GM12878 (cell line): Measurements from ENCODE around the gene TOMM22. TPM values are rescaled to one million over a fixed set of nuclear protein-coding genes. Genes with fewer than 3 reads are reported as not detected.

ENCODE experiments used
- ATAC-seq: fragments of 200-7000 bp; cut with Tn5 transposase; 3 replicates; pipeline ENCODE4 v1.9.1; 2020; ENCODE audit warnings: mild to moderate bottlenecking, moderate library complexity
- BruUV-seq: library from RNA; stranded (reverse); fragments of 400-500 nt; replicated peaks from 2 replicates; lab custom pipeline; 2021; lab: Mats Ljungman, UMichigan
- CTCF ChIA-PET: fragments of 300-600 bp; sonication (Branson Sonifier 250); formaldehyde crosslinking; extraction: SDS; loops from one replicate; lab custom pipeline; 2021; ENCODE audit warnings: inconsistent platforms; lab: Yijun Ruan, JAX
- POLR2A ChIA-PET: fragments of 350-600 bp; formaldehyde crosslinking; extraction: SDS; loops from one replicate; lab custom pipeline; 2021; ENCODE audit warnings: inconsistent platforms; lab: Charles Lee
- RAD21 ChIA-PET: fragments of 300-600 bp; sonication (Branson Sonifier 250); formaldehyde crosslinking; loops from one replicate; lab custom pipeline; 2023; ENCODE audit warnings: antibody characterized with exemption; ENCODE audit not compliant: unreplicated experiment; lab: Charles Lee
- SMC1A ChIA-PET: fragments of 300-600 bp; sonication (Branson Sonifier 250); formaldehyde crosslinking; loops from one replicate; lab custom pipeline; 2023; ENCODE audit not compliant: unreplicated experiment, uncharacterized antibody; lab: Charles Lee
- DNase-seq: peaks from one replicate; pipeline ENCODE4 v3.0.0-alpha.2; 2011; ENCODE audit warnings: low read depth, low spot score
- FAIRE-seq: peaks from 3 replicates; lab custom pipeline; 2011; peaks lifted over from hg19 to GRCh38; lab: Jason Lieb, UNC
- H2AFZ ChIP-seq: 2 replicates; pipeline ENCODE4 v1.6.0; 2011; ENCODE audit warnings: low read depth, low read length, control low read depth; ENCODE audit not compliant: control insufficient read depth
- H3K27ac ChIP-seq: 2 replicates; pipeline ENCODE4 v1.5.1; 2011; ENCODE audit warnings: control low read depth; ENCODE audit not compliant: control insufficient read depth, insufficient read depth
- H3K27me3 ChIP-seq, 2 experiments: replicated peaks in 1 of 2; 2 replicates each; pipeline versions ENCODE4 v1.6.0 to v1.6.1; 2011; ENCODE audit warnings: low read length in 1 of 2; ENCODE audit not compliant: control insufficient read depth in 2 of 2, insufficient read depth in 2 of 2
- H3K36me3 ChIP-seq, 2 experiments: 2 replicates each; pipeline ENCODE4 v1.5.1; 2011; ENCODE audit warnings: low read length in 1 of 2; ENCODE audit not compliant: control insufficient read depth in 2 of 2, insufficient read depth in 2 of 2
- H3K4me1 ChIP-seq: 2 replicates; pipeline ENCODE4 v1.6.1; 2011; ENCODE audit warnings: mild to moderate bottlenecking, low read length, moderate library complexity, mixed read lengths; ENCODE audit not compliant: control insufficient read depth, insufficient read depth
- H3K4me2 ChIP-seq: 2 replicates; pipeline ENCODE4 v1.6.0; 2011; ENCODE audit warnings: control low read depth; ENCODE audit not compliant: control insufficient read depth, insufficient read depth
- H3K4me3 ChIP-seq: fragments of 200-600 bp; sonication (generic); 2 replicates; pipeline ENCODE4 v1.5.1; 2016
- H3K79me2 ChIP-seq: 2 replicates; pipeline ENCODE4 v1.6.0; 2011; ENCODE audit warnings: low read length; ENCODE audit not compliant: control insufficient read depth, insufficient read depth
- H3K9ac ChIP-seq: 2 replicates; pipeline ENCODE4 v1.8.0; 2011; ENCODE audit warnings: low read length, control low read depth, mixed read lengths; ENCODE audit not compliant: control insufficient read depth, insufficient read depth
- H3K9me3 ChIP-seq: replicated peaks from 3 replicates; pipeline ENCODE4 v1.5.1; 2011; ENCODE audit warnings: mild to moderate bottlenecking, low read length; ENCODE audit not compliant: control insufficient read depth, insufficient read depth
- H4K20me1 ChIP-seq: 2 replicates; pipeline ENCODE4 v1.6.0; 2011; ENCODE audit not compliant: control insufficient read depth, insufficient read depth
- CEBPZ ChIP-seq: fragments of 150-350 bp; IDR thresholded peaks from 2 replicates; pipeline ENCODE4 v1.6.1; 2016; ENCODE audit warnings: low read depth, low read length
- IRF3 ChIP-seq: fragments of 450-650 bp; IDR thresholded peaks from 2 replicates; pipeline ENCODE4 v1.6.1; 2014; ENCODE audit warnings: mild to moderate bottlenecking
- JUNB ChIP-seq: IDR thresholded peaks from 2 replicates; pipeline ENCODE4 v1.6.1; 2016; ENCODE audit warnings: antibody characterized with exemption, mild to moderate bottlenecking
- MEF2A ChIP-seq: IDR thresholded peaks from 2 replicates; pipeline ENCODE4 v1.6.1; 2011; ENCODE audit warnings: low read depth, mild to moderate bottlenecking, low read length, moderate library complexity; ENCODE audit not compliant: insufficient read depth
- POLR2AphosphoS5 ChIP-seq: IDR thresholded peaks from 2 replicates; pipeline ENCODE4 v1.6.1; 2011; ENCODE audit warnings: mild to moderate bottlenecking, low read length, inconsistent platforms
- STAT1 ChIP-seq: fragments of 450-650 bp; conservative IDR thresholded peaks from 2 replicates; pipeline ENCODE4 v1.6.1; 2014; ENCODE audit warnings: antibody characterized with exemption, mild to moderate bottlenecking
- USF2 ChIP-seq: IDR thresholded peaks from 2 replicates; pipeline ENCODE4 v1.6.1; 2011; ENCODE audit warnings: low read depth, low read length, improper control_type of control experiment, borderline replicate concordance
- ZBTB33 ChIP-seq: fragments of 450-650 bp; IDR thresholded peaks from 2 replicates; pipeline ENCODE4 v1.6.1; 2017; ENCODE audit warnings: mild to moderate bottlenecking
- ZNF217 ChIP-seq: fragments of 450-650 bp; IDR thresholded peaks from 2 replicates; pipeline ENCODE4 v1.6.1; 2017; ENCODE audit warnings: antibody characterized with exemption, mild to moderate bottlenecking
- ZNF274 ChIP-seq: IDR thresholded peaks from one replicate; pipeline ENCODE4 v1.8.0; 2011; ENCODE audit not compliant: insufficient read length, insufficient read depth
- WGBS: methylation state at CpG from one replicate; pipeline ENCODE4 v1.1.6; 2016; ENCODE audit warnings: low lambda C conversion rate; ENCODE audit not compliant: insufficient replicate concordance, insufficient coverage; ENCODE audit errors: missing lambda C conversion rate; 5-methylcytosine and 5-hydroxymethylcytosine counted together
- in situ Hi-C: fragments of 300-500 bp; cut with MboI; formaldehyde crosslinking; loops from 9 replicates; pipeline ENCODE4 v1.14.3; 2018; ENCODE audit warnings: mixed read lengths
- intact Hi-C: fragments of 100-400 bp; cut with micrococcal nuclease; formaldehyde crosslinking; loops from one replicate; pipeline ENCODE4 v1.14.2; 2022; ENCODE audit not compliant: unreplicated experiment
- polyA plus RNA-seq, 11 experiments: library from polyadenylated mRNA; depleted of rRNA in 4 of 11; unstranded in 6 of 11; stranded (reverse) in 5 of 11; fragments of >200 nt; fragmentation: Nextera tagmentation in 4 of 11; fragmentation: Illumina TruSeq in 1 of 11; extraction: Ambion mirVana in 4 of 11; extraction: Trizol in 1 of 11; gene quantifications; 1 replicate in 1 of 11; 2 replicates in 10 of 11; pipeline versions ENCODE4 v1.2.1 to v1.2.3, GENCODE V29; 2011 to 2016; ENCODE audit warnings: inconsistent platforms in 2 of 11, missing spikeins in 2 of 11, low read depth in 1 of 11
- total RNA-seq, 4 experiments: library from RNA; depleted of rRNA in 3 of 4; stranded (reverse); fragments of >200 nt in 3 of 4; fragmentation: Illumina TruSeq in 1 of 4; extraction: Trizol in 1 of 4; gene quantifications; 2 replicates each; pipeline versions ENCODE4 v1.2.1 to v1.2.3, GENCODE V29; 2013 to 2021

The TOMM22 gene
- total and polyA plus RNA-seq, 10 of the 15 experiments (the other 5 are each of a cell fraction or from before 2014, with no cell fraction given), result 37.6 to 197 (median 94.9) TPM

GRCh38 chr22:38717244-38717643, 35.5 kb downstream of the TOMM22 start:
- DNase-seq, result no peak
- peaks cover 26 to 43% of the 10 kb centered on the region in 2 experiments for H3K36me3 ChIP-seq
- no peak overlapping the region for H3K9ac ChIP-seq
- no peak for ATAC-seq
- in situ Hi-C loops (no loop called here), intact Hi-C loops (no loop called here)
- no TSS peak for BruUV-seq
- H3K27me3 ChIP-seq, result no peaks in the 10 kb centered on the region
- ChIA-PET RAD21 (no interaction called here), SMC1A (no interaction called here), POLR2A (no interaction called here), CTCF (no interaction called here)
- H3K4me3 ChIP-seq, result no peak overlapping the region
- H4K20me1 ChIP-seq, result peaks cover 12% of the 10 kb centered on the region
- H2AFZ ChIP-seq, result no peak overlapping the region
- no peak overlapping the region for H3K27ac ChIP-seq
- no peak overlapping the region for H3K4me2 ChIP-seq
- 100% methylated on average over 6 of the region's 6 CpGs for WGBS
- no peaks in the 10 kb centered on the region; the same call in 1 of the 2 replicates for H3K4me1 ChIP-seq
- FAIRE-seq, result no peak
- no peaks in the 10 kb centered on the region for H3K9me3 ChIP-seq
- H3K79me2 ChIP-seq, result peaks cover 28% of the 10 kb centered on the region
- TF ChIP-seq STAT1, result no peak
- no peak for TF ChIP-seq MEF2A
- no peak for TF ChIP-seq ZNF217
- no peak for TF ChIP-seq USF2
- TF ChIP-seq, all 136 proteins: peak for 0

- no peak for ATAC-seq
- in situ Hi-C loops, result no loop called here
- WGBS, result 94% methylated on average over 6 of the region's 6 CpGs
- no peak for TF ChIP-seq ZBTB33
- no peak for TF ChIP-seq JUNB
- TF ChIP-seq ZNF274, result no peak
- TF ChIP-seq POLR2AphosphoS5, result no peak
- TF ChIP-seq CEBPZ, result no peak
- no peak for TF ChIP-seq IRF3
- no peak for TF ChIP-seq ZNF217
These were observed 36.7 kb downstream of the TOMM22 start for GRCh38 chr22:38718414-38718813.

More at GRCh38 chr22:38718414-38718813, 36.7 kb downstream of the TOMM22 start:
- ChIA-PET RAD21 (no interaction called here), POLR2A (no interaction called here), SMC1A (no interaction called here), CTCF (no interaction called here)
- H4K20me1 ChIP-seq, result peaks cover 9% of the 10 kb centered on the region
- H3K27me3 ChIP-seq, result no peaks in the 10 kb centered on the region
- H3K4me3 ChIP-seq, result no peak overlapping the region
- peaks cover 16% of the 10 kb centered on the region for H3K79me2 ChIP-seq
- H3K4me1 ChIP-seq, result no peaks in the 10 kb centered on the region
- H3K9ac ChIP-seq, result no peak overlapping the region
- DNase-seq (no peak), FAIRE-seq (no peak)
- H3K9me3 ChIP-seq, result no peaks in the 10 kb centered on the region
- no peak overlapping the region for H2AFZ ChIP-seq
- peaks cover 32 to 51% of the 10 kb centered on the region in 2 experiments for H3K36me3 ChIP-seq
- intact Hi-C loops, result no loop called here
- BruUV-seq, result no TSS peak
- H3K4me2 ChIP-seq, result no peak overlapping the region
- H3K27ac ChIP-seq, result no peak overlapping the region
